SK-N-SH (cell line): ENCODE data around the gene NOX4.
"Not testable (repeated sequence)": the region's sequence is repeated elsewhere in the genome, so short reads cannot be mapped to it uniquely, and the experiment has no call there.

ENCODE experiments used
- CTCF ChIP-seq: fragments of 200-600 bp; sonication (generic); IDR thresholded peaks from 2 replicates; pipeline ENCODE4 v1.6.1; 2017; ENCODE audit warnings: antibody characterized with exemption, mild to moderate bottlenecking, moderate library complexity
- EZH2phosphoT487 ChIP-seq: fragments of 200-600 bp; sonication (generic); IDR thresholded peaks from 2 replicates; pipeline ENCODE4 v1.6.1; 2017; ENCODE audit warnings: low read depth, mixed run types, mild to moderate bottlenecking, antibody characterized with exemption, moderate library complexity, borderline replicate concordance
- FOXJ3 ChIP-seq: sonication (generic); formaldehyde crosslinking; IDR thresholded peaks from 2 replicates; pipeline ENCODE4 v1.5.1; 2020; ENCODE audit warnings: mild to moderate bottlenecking, missing genetic modification reagents
- FOXM1 ChIP-seq: IDR thresholded peaks from 2 replicates; pipeline ENCODE4 v1.4.0; 2012; ENCODE audit warnings: low read depth, mild to moderate bottlenecking
- JUND ChIP-seq: IDR thresholded peaks from 2 replicates; pipeline ENCODE4 v1.4.0; 2012
- MXI1 ChIP-seq: IDR thresholded peaks from 2 replicates; pipeline ENCODE4 v1.6.1; 2012; ENCODE audit warnings: mild to moderate bottlenecking, low read depth, low read length, improper control_type of control experiment
- NFIC ChIP-seq: IDR thresholded peaks from 2 replicates; pipeline ENCODE4 v1.4.0; 2012; ENCODE audit warnings: borderline replicate concordance
- POLR2AphosphoS5 ChIP-seq: IDR thresholded peaks from 2 replicates; pipeline ENCODE4 v1.6.1; 2012; ENCODE audit warnings: low read depth, low read length
- REST ChIP-seq: IDR thresholded peaks from 2 replicates; pipeline ENCODE4 v1.6.1; 2012; ENCODE audit warnings: mild to moderate bottlenecking, low read depth, low read length, moderate library complexity
- TAF1 ChIP-seq: IDR thresholded peaks from 2 replicates; pipeline ENCODE4 v1.6.1; 2012; ENCODE audit warnings: low read depth, mild to moderate bottlenecking, low read length, moderate library complexity, borderline replicate concordance
- TCF12 ChIP-seq: IDR thresholded peaks from 2 replicates; pipeline ENCODE4 v1.4.0; 2012
- TEAD4 ChIP-seq: IDR thresholded peaks from 2 replicates; pipeline ENCODE4 v1.4.0; 2012; ENCODE audit warnings: mild to moderate bottlenecking, borderline replicate concordance; ENCODE audit not compliant: insufficient read depth
- TF ChIP-seq, protein P1 (sequence below): fragments of 150-350 bp; IDR thresholded peaks from 2 replicates; pipeline ENCODE4 v1.6.1; 2016; ENCODE audit warnings: mild to moderate bottlenecking, low read depth, low read length

DNA sequence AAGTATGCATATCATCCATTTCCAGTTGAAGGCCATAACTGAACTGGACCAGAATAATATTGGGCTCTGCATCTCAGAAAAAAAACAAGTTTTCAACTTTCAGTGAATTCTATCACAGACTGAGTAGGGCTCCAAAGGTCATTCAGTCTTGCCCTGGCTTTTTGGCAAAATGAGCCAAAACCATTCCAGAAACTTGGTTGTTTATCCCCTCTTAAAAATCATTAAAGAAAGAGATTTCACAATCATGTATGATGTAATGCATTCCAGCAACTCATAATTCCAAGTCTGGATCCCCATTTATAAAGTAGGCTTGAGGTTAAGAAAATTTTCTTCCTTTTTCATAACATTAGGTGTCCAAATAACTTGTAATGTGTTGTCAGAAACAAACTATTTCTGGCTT lies 150.7 kb downstream of the NOX4 start:
- TF ChIP-seq CTCF; FOXM1; JUND; POLR2AphosphoS5; EZH2phosphoT487; MXI1; REST; FOXJ3 (CRISPR knock-in tag); TCF12; TEAD4; TAF1; NFIC: not testable (repeated sequence)
- TF ChIP-seq, protein P1, sequence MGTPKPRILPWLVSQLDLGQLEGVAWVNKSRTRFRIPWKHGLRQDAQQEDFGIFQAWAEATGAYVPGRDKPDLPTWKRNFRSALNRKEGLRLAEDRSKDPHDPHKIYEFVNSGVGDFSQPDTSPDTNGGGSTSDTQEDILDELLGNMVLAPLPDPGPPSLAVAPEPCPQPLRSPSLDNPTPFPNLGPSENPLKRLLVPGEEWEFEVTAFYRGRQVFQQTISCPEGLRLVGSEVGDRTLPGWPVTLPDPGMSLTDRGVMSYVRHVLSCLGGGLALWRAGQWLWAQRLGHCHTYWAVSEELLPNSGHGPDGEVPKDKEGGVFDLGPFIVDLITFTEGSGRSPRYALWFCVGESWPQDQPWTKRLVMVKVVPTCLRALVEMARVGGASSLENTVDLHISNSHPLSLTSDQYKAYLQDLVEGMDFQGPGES, result not testable (repeated sequence)
